NK-92 treated with Interleukin-12 subunit alpha and Interleukin-12 subunit beta, amount 100 ng/mL, for 24 hours (cell line): ENCODE results near the gene ABCG4.

Source experiments
- DNase-seq: peaks from one replicate; lab custom pipeline; 2025; lab: John Stamatoyannopoulos, UW

ABCG4 gene

GRCh38 chr11:119206511-119207414, 57.9 kb downstream of the ABCG4 start:
- DNase-seq, result peak; percentile 45

DNA sequence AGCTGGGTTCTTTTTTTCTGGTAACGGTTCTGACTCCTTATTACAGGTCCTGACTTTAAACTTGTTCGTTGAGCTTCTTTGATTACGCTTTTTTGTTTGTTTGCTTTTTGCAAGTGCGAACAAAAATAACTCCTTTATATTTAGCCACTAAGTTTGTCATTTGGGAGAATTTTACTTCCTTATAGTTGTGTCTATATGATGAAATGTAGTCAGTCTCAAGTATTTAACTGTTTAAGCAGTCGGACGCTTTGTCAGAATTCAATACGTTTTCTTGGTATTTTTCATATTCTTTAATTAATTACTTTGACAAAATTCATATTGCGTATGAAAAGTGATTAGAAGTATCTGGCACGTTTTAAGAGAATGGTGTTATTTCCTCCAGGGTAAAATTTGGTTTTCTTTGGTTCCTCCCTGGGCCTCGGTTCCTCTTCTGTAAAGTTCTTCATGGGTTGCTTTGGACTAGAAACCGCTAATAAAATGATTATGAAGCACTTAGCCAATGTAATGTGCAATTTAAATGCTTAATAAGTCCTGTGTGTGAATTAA, 58.6 kb downstream of the ABCG4 start:
- DNase-seq, result no peak

- no peak for DNase-seq
Measured at GRCh38 chr11:119209186-119209585, 60.3 kb downstream of the ABCG4 start.

DNA sequence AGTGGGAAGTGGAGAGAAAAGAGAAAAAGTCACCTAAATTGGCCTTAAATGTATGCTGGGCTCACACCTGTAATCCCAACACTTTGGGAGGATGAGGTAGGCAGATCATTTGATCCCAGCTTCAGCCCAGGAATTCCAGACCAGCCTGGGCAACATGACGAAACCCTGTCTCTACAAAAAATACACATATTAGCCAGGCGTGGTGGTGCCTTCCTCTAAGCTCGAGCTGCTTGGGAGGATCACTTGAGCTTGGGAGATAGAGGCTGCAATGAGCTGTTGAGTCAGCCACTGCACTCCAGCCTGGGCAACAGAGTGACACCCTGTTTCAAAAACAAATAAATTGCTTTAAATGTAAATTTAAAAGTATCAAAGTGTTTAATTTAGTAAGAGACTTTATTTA, 61.2 kb downstream of the ABCG4 start:
- no peak for DNase-seq
